Neural progenitor cell (in vitro differentiated cells): Measurements from ENCODE around the gene COMMD10. TPM values are rescaled to one million over a fixed set of nuclear protein-coding genes. Genes with fewer than 3 reads are reported as not detected.

Source experiments
- DNase-seq: peaks from one replicate; pipeline ENCODE4 v3.0.0-alpha.2; 2016; ENCODE audit warnings: low spot score
- H2AFZ ChIP-seq: fragments of 200-600 bp; sonication (generic); replicated peaks from 2 replicates; pipeline ENCODE4 v1.6.1; 2016; ENCODE audit warnings: antibody characterized with exemption
- H3F3A ChIP-seq: fragments of 200-600 bp; sonication (generic); 2 replicates; pipeline ENCODE4 v1.6.1; 2016; ENCODE audit warnings: antibody characterized with exemption, low read depth
- H3K27ac ChIP-seq: fragments of 200-600 bp; sonication (generic); 2 replicates; pipeline ENCODE4 v1.5.1; 2016; ENCODE audit warnings: mild to moderate bottlenecking
- H3K27me3 ChIP-seq: fragments of 200-600 bp; sonication (generic); 2 replicates; pipeline ENCODE4 v1.6.1; 2016; ENCODE audit warnings: mild to moderate bottlenecking, moderate library complexity
- H3K36me3 ChIP-seq: fragments of 200-600 bp; sonication (generic); 2 replicates; pipeline ENCODE4 v1.5.1; 2016
- H3K4me1 ChIP-seq: fragments of 200-600 bp; sonication (generic); 2 replicates; pipeline ENCODE4 v1.6.1; 2016; ENCODE audit warnings: mixed run types
- H3K4me2 ChIP-seq: fragments of 200-600 bp; sonication (generic); 2 replicates; pipeline ENCODE4 v1.6.1; 2016
- H3K4me3 ChIP-seq: fragments of 200-600 bp; sonication (generic); 2 replicates; pipeline ENCODE4 v1.5.1; 2016
- H3K79me2 ChIP-seq: fragments of 200-600 bp; sonication (generic); 2 replicates; pipeline ENCODE4 v1.6.1; 2016; ENCODE audit warnings: low read depth
- H3K9ac ChIP-seq: fragments of 200-600 bp; sonication (generic); 2 replicates; pipeline ENCODE4 v1.6.1; 2016
- H3K9me3 ChIP-seq: fragments of 200-600 bp; sonication (generic); 2 replicates; pipeline ENCODE4 v1.5.1; 2016; ENCODE audit warnings: low read depth
- H4K20me1 ChIP-seq: fragments of 200-600 bp; sonication (generic); 2 replicates; pipeline ENCODE4 v1.6.1; 2016; ENCODE audit warnings: low read depth
- H3K27ac Mint-ChIP-seq: 3 replicates; pipeline ENCODE4 v1.8.0; 2021; ENCODE audit warnings: mixed read lengths
- H3K27me3 Mint-ChIP-seq: 2 replicates; pipeline ENCODE4 v1.8.0; 2022; ENCODE audit warnings: low read depth, mild to moderate bottlenecking, inconsistent platforms, moderate library complexity, mixed read lengths; ENCODE audit not compliant: insufficient read depth
- H3K36me3 Mint-ChIP-seq: 3 replicates; pipeline ENCODE4 v1.8.0; 2021; ENCODE audit warnings: mixed read lengths
- H3K4me1 Mint-ChIP-seq: 3 replicates; pipeline ENCODE4 v1.8.0; 2021; ENCODE audit warnings: mixed read lengths
- H3K4me3 Mint-ChIP-seq: 3 replicates; pipeline ENCODE4 v1.8.0; 2021; ENCODE audit warnings: mild to moderate bottlenecking, moderate library complexity, mixed read lengths
- H3K9me3 Mint-ChIP-seq: 3 replicates; pipeline ENCODE4 v1.8.0; 2020; ENCODE audit warnings: mixed read lengths
- CTCF ChIP-seq: fragments of 200-600 bp; sonication (generic); IDR thresholded peaks from 2 replicates; pipeline ENCODE4 v1.5.1; 2017; ENCODE audit warnings: antibody characterized with exemption, mild to moderate bottlenecking
- EZH2 ChIP-seq: fragments of 200-600 bp; sonication (generic); IDR thresholded peaks from 2 replicates; pipeline ENCODE4 v1.6.1; 2017; ENCODE audit warnings: antibody characterized with exemption, mild to moderate bottlenecking, moderate library complexity
- EZH2phosphoT487 ChIP-seq: fragments of 200-600 bp; sonication (generic); IDR thresholded peaks from 2 replicates; pipeline ENCODE4 v1.6.1; 2017; ENCODE audit warnings: antibody characterized with exemption
- total RNA-seq: library from RNA; depleted of rRNA; stranded (reverse); fragments of >200 nt; gene quantifications from 2 replicates; pipeline ENCODE4 v1.2.3, GENCODE V29; 2015; ENCODE audit warnings: low replicate concordance

COMMD10 gene
- total RNA-seq, 1 donor from 2014 or later, result 77.0 TPM

GRCh38 chr5:116297296-116297814, 212.5 kb downstream of the COMMD10 start:
- Mint-ChIP-seq H3K4me3 (no peak overlapping the region), H3K27ac (no peak overlapping the region), H3K4me1 (no peaks in the 10 kb centered on the region), H3K27me3 (no peaks in the 10 kb centered on the region), H3K36me3 (peaks cover 7% of the 10 kb centered on the region), H3K9me3 (no peaks in the 10 kb centered on the region)
- H3K36me3 ChIP-seq, result no peaks in the 10 kb centered on the region
- no peak overlapping the region for H3K27ac ChIP-seq
- no peaks in the 10 kb centered on the region for H3F3A ChIP-seq
- no peaks in the 10 kb centered on the region for H3K79me2 ChIP-seq
- no peak overlapping the region for H3K9ac ChIP-seq
- H3K27me3 ChIP-seq, result no peaks in the 10 kb centered on the region
- H2AFZ ChIP-seq, result no peak overlapping the region
- H3K9me3 ChIP-seq, result no peaks in the 10 kb centered on the region
- H3K4me2 ChIP-seq, result no peak overlapping the region
- TF ChIP-seq CTCF (peak; percentile 28), EZH2phosphoT487 (no peak)
- H4K20me1 ChIP-seq, result no peaks in the 10 kb centered on the region
- H3K4me1 ChIP-seq, result no peaks in the 10 kb centered on the region
- DNase-seq, result no peak
- H3K4me3 ChIP-seq, result no peak overlapping the region

GRCh38 chr5:116299746-116300640, 215.2 kb downstream of the COMMD10 start:
- no peaks in the 10 kb centered on the region for H3K36me3 ChIP-seq
- H3K4me1 ChIP-seq, result no peaks in the 10 kb centered on the region
- peaks cover 15% of the 10 kb centered on the region for H3K36me3 Mint-ChIP-seq
- no peaks in the 10 kb centered on the region for H3K27me3 Mint-ChIP-seq
- H3K79me2 ChIP-seq, result no peaks in the 10 kb centered on the region
- H3K4me1 Mint-ChIP-seq, result no peaks in the 10 kb centered on the region
- no peak overlapping the region for H3K9ac ChIP-seq
- no peak overlapping the region for H3K27ac ChIP-seq
- H3F3A ChIP-seq, result no peaks in the 10 kb centered on the region
- no peaks in the 10 kb centered on the region for H4K20me1 ChIP-seq
- H2AFZ ChIP-seq, result no peak overlapping the region
- no peak for DNase-seq
- H3K27ac Mint-ChIP-seq, result no peak overlapping the region
- H3K4me3 ChIP-seq, result no peak overlapping the region
- TF ChIP-seq EZH2phosphoT487 (no peak), CTCF (no peak), EZH2 (no peak)
- H3K9me3 Mint-ChIP-seq, result no peaks in the 10 kb centered on the region
- no peaks in the 10 kb centered on the region for H3K27me3 ChIP-seq
- H3K4me3 Mint-ChIP-seq, result no peak overlapping the region
- no peaks in the 10 kb centered on the region for H3K9me3 ChIP-seq
- no peak overlapping the region for H3K4me2 ChIP-seq

GRCh38 chr5:116301110-116301509, 216.3 kb downstream of the COMMD10 start:
- Histone ChIP-seq H3F3A (no peaks in the 10 kb centered on the region), H3K27ac (no peak overlapping the region), H3K9ac (no peak overlapping the region), H3K4me1 (no peaks in the 10 kb centered on the region), H3K4me3 (no peak overlapping the region), H3K79me2 (no peaks in the 10 kb centered on the region), H3K36me3 (no peaks in the 10 kb centered on the region), H3K27me3 (no peaks in the 10 kb centered on the region), H4K20me1 (no peaks in the 10 kb centered on the region), H3K9me3 (no peaks in the 10 kb centered on the region), H2AFZ (no peak overlapping the region), H3K4me2 (no peak overlapping the region)
- Mint-ChIP-seq H3K4me3 (no peak overlapping the region), H3K27me3 (no peaks in the 10 kb centered on the region), H3K4me1 (no peaks in the 10 kb centered on the region), H3K27ac (no peak overlapping the region), H3K9me3 (no peaks in the 10 kb centered on the region), H3K36me3 (peaks cover 23% of the 10 kb centered on the region)
- no peak for DNase-seq
- TF ChIP-seq EZH2 (no peak), EZH2phosphoT487 (no peak), CTCF (no peak)
